Measurements from ENCODE around the gene SLC25A29.
A peak's percentile ranks its signal among the peaks of the same experiment; 100 is the strongest.

GRCh38 chr14:100283984-100284881 is 22.0 kb downstream of the SLC25A29 start:
- TF ChIP-seq ZBTB17 (tag by site-specific recombination; IDR thresholded peaks at IDR 0.05) = 0 out of 2 replicates have a peak, but pooled peaks have one; percentile 15
- no peak for TF ChIP-seq CTCF (tag by site-specific recombination; IDR thresholded peaks at IDR 0.05)
- no peak for TF ChIP-seq ZNF645 (tag by site-specific recombination; IDR thresholded peaks at IDR 0.05)
- TF ChIP-seq ZNF510 (tag by site-specific recombination; IDR thresholded peaks at IDR 0.05; ENCODE audit: insufficient replicate concordance) = no peak
- no peak for TF ChIP-seq ZNF274 (IDR thresholded peaks at IDR 0.05; ENCODE audit: low read length)
- TF ChIP-seq ZNF274 (tag by site-specific recombination; IDR thresholded peaks at IDR 0.05; ENCODE audit: borderline replicate concordance) = no peak
- TF ChIP-seq, protein P1, sequence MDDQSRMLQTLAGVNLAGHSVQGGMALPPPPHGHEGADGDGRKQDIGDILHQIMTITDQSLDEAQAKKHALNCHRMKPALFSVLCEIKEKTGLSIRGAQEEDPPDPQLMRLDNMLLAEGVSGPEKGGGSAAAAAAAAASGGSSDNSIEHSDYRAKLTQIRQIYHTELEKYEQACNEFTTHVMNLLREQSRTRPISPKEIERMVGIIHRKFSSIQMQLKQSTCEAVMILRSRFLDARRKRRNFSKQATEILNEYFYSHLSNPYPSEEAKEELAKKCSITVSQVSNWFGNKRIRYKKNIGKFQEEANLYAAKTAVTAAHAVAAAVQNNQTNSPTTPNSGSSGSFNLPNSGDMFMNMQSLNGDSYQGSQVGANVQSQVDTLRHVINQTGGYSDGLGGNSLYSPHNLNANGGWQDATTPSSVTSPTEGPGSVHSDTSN (CRISPR knock-in tag; IDR thresholded peaks at IDR 0.05) = no peak
- no peak for TF ChIP-seq ZNF558 (tag by site-specific recombination; IDR thresholded peaks at IDR 0.05)
- TF ChIP-seq ZNF292 (tag by site-specific recombination; IDR thresholded peaks at IDR 0.05; ENCODE audit: borderline replicate concordance, low read depth) = no peak
- TF ChIP-seq ZNF707 (tag by site-specific recombination; IDR thresholded peaks at IDR 0.05) = no peak
- TF ChIP-seq SALL2 (tag by site-specific recombination; IDR thresholded peaks at IDR 0.05; ENCODE audit: borderline replicate concordance) = no peak
- no peak for TF ChIP-seq ZBTB21 (tag by site-specific recombination; IDR thresholded peaks at IDR 0.05)
- no peak for TF ChIP-seq ZNF549 (tag by site-specific recombination; IDR thresholded peaks at IDR 0.05)
